H1 (cell line): Measurements from ENCODE around the gene PSME4. TPM values are rescaled to one million over a fixed set of nuclear protein-coding genes. Genes with fewer than 3 reads are reported as not detected.

ENCODE experiments used
- POLR2AphosphoS5 ChIP-seq: IDR thresholded peaks from 2 replicates; pipeline ENCODE4 v1.6.1; 2011; ENCODE audit warnings: low read depth, low read length
- ZNF274 ChIP-seq: IDR thresholded peaks from 2 replicates; pipeline ENCODE4 v1.7.0; 2012; ENCODE audit warnings: low read length, borderline replicate concordance; ENCODE audit errors: extremely low read depth
- polyA plus RNA-seq, 7 experiments: library from polyadenylated mRNA; depleted of rRNA in 3 of 7; stranded (reverse) in 5 of 7; unstranded in 2 of 7; fragments of >200 nt in 5 of 7; fragments of 200-250 nt in 2 of 7; gene quantifications; 1 replicate in 5 of 7; 2 replicates in 1 of 7; 4 replicates in 1 of 7; pipeline versions ENCODE4 v1.2.1 to v1.2.3, GENCODE V29; 2011 to 2013; ENCODE audit warnings: missing spikeins in 2 of 7, mixed read lengths in 2 of 7
- total RNA-seq: library from RNA; stranded (reverse); fragmentation: NEBNext Ultra II Directional; extraction: Animal tissue kit (Norgen Biotek cat#: 25700); gene quantifications from 2 replicates; pipeline ENCODE4 v1.2.1, GENCODE V29; 2021

The PSME4 gene
- total and polyA plus RNA-seq, 2 of the 8 experiments (the other 6 are each of a cell fraction or from before 2014, with no cell fraction given), result 42.2 to 116 TPM

DNA sequence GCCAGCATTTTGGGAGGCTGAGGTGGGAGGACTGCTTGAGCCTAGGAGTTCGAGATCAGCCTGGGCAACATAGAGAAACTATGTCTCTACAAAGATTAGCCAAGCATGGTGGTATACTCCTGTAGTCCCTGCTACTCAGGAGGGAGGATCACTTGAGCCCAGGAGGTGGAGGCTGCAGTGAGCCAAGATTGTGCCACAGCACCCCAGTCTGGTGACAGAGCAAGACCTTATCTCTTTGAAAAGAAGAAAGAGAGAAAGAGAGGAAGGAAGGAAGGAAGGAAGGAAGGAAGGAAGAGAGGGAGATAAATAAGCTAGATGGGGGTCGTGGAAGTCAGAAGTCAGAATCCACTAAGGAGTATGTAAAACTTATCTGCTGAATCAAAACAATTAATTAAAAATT is 127.2 kb downstream of the PSME4 start (continued):
- TF ChIP-seq ZNF274, result no peak
- TF ChIP-seq POLR2AphosphoS5, result no peak
